ENCODE data around the gene OR4S2. TPM values are rescaled to one million over a fixed set of nuclear protein-coding genes. Genes with fewer than 3 reads are reported as not detected.

Gene OR4S2
- polyA plus RNA-seq (not detected in 3 replicates), polyA minus RNA-seq (not detected in 3 replicates)
- not detected for polyA plus RNA-seq (2011; ENCODE audit: low read depth)
- not detected in 2 replicates for polyA plus RNA-seq (2011; cell fraction: cytosol; rRNA removed)
- not detected in 2 replicates for polyA plus RNA-seq (2011; cell fraction: nucleus; rRNA removed)
- not detected in 2 replicates for polyA plus RNA-seq (2012; ENCODE audit: low replicate concordance)
- polyA minus RNA-seq (2011; cell fraction: cytosol; rRNA and poly(A)+ RNA removed), result not detected
- not detected in 2 replicates for polyA minus RNA-seq (2011; cell fraction: nucleus; rRNA and poly(A)+ RNA removed)

GRCh38 chr11:55648027-55648426 is at the start of gene OR4S2:
TSS of gene OR4S2 (plus strand) at chr11:55648327. CDS start at chr11:55650904, 2,577 bp downstream.
- no peaks in the 10 kb centered on the region for H4K20me1 ChIP-seq (ENCODE audit: control insufficient read depth, extremely low read depth, insufficient read depth, low read length)
- no peak within 1 kb of the TSS for H3K27ac ChIP-seq (ENCODE audit: control insufficient read depth, insufficient read depth, low read length)
- H3K36me3 ChIP-seq (ENCODE audit: control insufficient read depth in 2 of 2, extremely low read depth in 1 of 2, insufficient read depth in 2 of 2, low read length in 2 of 2), result no peaks in the 10 kb centered on the region
- H2AFZ ChIP-seq (ENCODE audit: control insufficient read depth, low read length), result no peak within 1 kb of the TSS
- FAIRE-seq (no peak), DNase-seq (ENCODE audit: low read depth, low spot score) (no peak)
- no peak within 1 kb of the TSS for H3K9ac ChIP-seq (ENCODE audit: control insufficient read depth, extremely low read depth, insufficient read depth, low read length)
- no peaks in the 10 kb centered on the region for H3K9me3 ChIP-seq (ENCODE audit: control insufficient read depth, low read depth, low read length)
- no peaks in the 10 kb centered on the region for H3K4me1 ChIP-seq (ENCODE audit: control insufficient read depth, extremely low read depth, insufficient read depth, low read length)
- no peak within 1 kb of the TSS for H3K4me3 ChIP-seq (ENCODE audit: control insufficient read depth in 2 of 3, extremely low read depth in 1 of 3, insufficient read depth in 2 of 3, low read depth in 1 of 3, low read length in 3 of 3)
- no peaks in the 10 kb centered on the region for H3K79me2 ChIP-seq (ENCODE audit: control insufficient read depth, insufficient read depth, low read length)
- H3K4me2 ChIP-seq (ENCODE audit: control insufficient read depth, extremely low read depth, insufficient read depth, low read depth, low read length), result no peak within 1 kb of the TSS
- no peaks in the 10 kb centered on the region for H3K9me1 ChIP-seq (ENCODE audit: control insufficient read depth, extremely low read depth, insufficient read depth, low read length)
- TF ChIP-seq CTCF (optimal IDR thresholded peaks at IDR 0.05 in 1 of 3, IDR thresholded peaks at IDR 0.05 in 1 of 3, conservative IDR thresholded peaks at IDR 0.05 in 1 of 3; ENCODE audit: extremely low read depth in 1 of 3, insufficient read depth in 2 of 3, low read length in 3 of 3), result no peak
- TF ChIP-seq EZH2 (IDR thresholded peaks at IDR 0.05; ENCODE audit: low read length), result no peak
- dilution Hi-C loops (cut with MboI; ENCODE audit: extremely low pct_ligation_motif_present, low sequenced_read_pairs), result no loop called here
- no peaks in the 10 kb centered on the region for H3K27me3 ChIP-seq (ENCODE audit: control insufficient read depth, extremely low read depth, insufficient read depth, low read length)

GRCh38 chr11:55607545-55607944 is 40.6 kb upstream of the OR4S2 start, which contains the start of gene OR4C11:
TSS of gene OR4C11 (minus strand) at chr11:55607645. CDS start at chr11:55604373, 3,272 bp downstream.
- no peak within 1 kb of the TSS for H3K27ac ChIP-seq (ENCODE audit: control insufficient read depth, insufficient read depth, low read length)
- no peaks in the 10 kb centered on the region for H3K36me3 ChIP-seq (ENCODE audit: control insufficient read depth in 2 of 2, extremely low read depth in 1 of 2, insufficient read depth in 2 of 2, low read length in 2 of 2)
- peaks cover 2% of the 10 kb centered on the region for H3K9me3 ChIP-seq (ENCODE audit: control insufficient read depth, low read depth, low read length)
- H3K9ac ChIP-seq (ENCODE audit: control insufficient read depth, extremely low read depth, insufficient read depth, low read length), result no peak within 1 kb of the TSS
- no peaks in the 10 kb centered on the region for H3K9me1 ChIP-seq (ENCODE audit: control insufficient read depth, extremely low read depth, insufficient read depth, low read length)
- H3K79me2 ChIP-seq (ENCODE audit: control insufficient read depth, insufficient read depth, low read length), result no peaks in the 10 kb centered on the region
- FAIRE-seq, result no peak
- H3K4me1 ChIP-seq (ENCODE audit: control insufficient read depth, extremely low read depth, insufficient read depth, low read length), result no peaks in the 10 kb centered on the region
- no peak within 1 kb of the TSS for H2AFZ ChIP-seq (ENCODE audit: control insufficient read depth, low read length)
- TF ChIP-seq EZH2 (IDR thresholded peaks at IDR 0.05; ENCODE audit: low read length) (no peak), CTCF (optimal IDR thresholded peaks at IDR 0.05 in 1 of 3, IDR thresholded peaks at IDR 0.05 in 1 of 3, conservative IDR thresholded peaks at IDR 0.05 in 1 of 3; ENCODE audit: extremely low read depth in 1 of 3, insufficient read depth in 2 of 3, low read length in 3 of 3) (no peak)
- no peaks in the 10 kb centered on the region for H4K20me1 ChIP-seq (ENCODE audit: control insufficient read depth, extremely low read depth, insufficient read depth, low read length)
- dilution Hi-C loops (cut with MboI; ENCODE audit: extremely low pct_ligation_motif_present, low sequenced_read_pairs), result no loop called here
- H3K27me3 ChIP-seq (ENCODE audit: control insufficient read depth, extremely low read depth, insufficient read depth, low read length), result no peaks in the 10 kb centered on the region
- no peak for DNase-seq (ENCODE audit: low read depth, low spot score)
- H3K4me2 ChIP-seq (ENCODE audit: control insufficient read depth, extremely low read depth, insufficient read depth, low read depth, low read length), result no peak within 1 kb of the TSS
- no peak within 1 kb of the TSS for H3K4me3 ChIP-seq (ENCODE audit: control insufficient read depth in 2 of 3, extremely low read depth in 1 of 3, insufficient read depth in 2 of 3, low read depth in 1 of 3, low read length in 3 of 3)

Data from keratinocyte (primary cell).